NCI-H82 (cell line): ENCODE data around the gene GPRIN1.

ENCODE experiments used
- DNase-seq: peaks from one replicate; lab custom pipeline; 2025; lab: John Stamatoyannopoulos, UW

GPRIN1 gene

DNA sequence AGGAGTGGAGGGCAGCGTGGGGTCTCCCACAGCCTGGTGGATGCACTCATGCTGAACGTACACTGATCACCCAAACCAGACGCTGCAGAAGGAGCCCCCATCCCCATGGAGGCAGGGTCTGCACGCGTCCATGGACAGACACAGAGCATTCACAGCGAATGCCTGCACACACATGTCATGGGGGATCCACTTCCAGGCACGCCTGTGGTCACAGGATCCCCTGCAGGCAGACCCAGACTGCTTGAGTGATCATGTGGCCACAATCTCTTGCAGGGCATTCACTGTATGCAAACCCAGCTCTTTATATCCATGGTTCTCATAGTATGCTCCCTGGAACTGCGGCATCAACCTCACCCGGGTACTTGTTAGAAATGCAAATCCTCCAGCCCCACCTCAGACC, 15.0 kb upstream of the GPRIN1 start:
- DNase-seq: no peak

DNA sequence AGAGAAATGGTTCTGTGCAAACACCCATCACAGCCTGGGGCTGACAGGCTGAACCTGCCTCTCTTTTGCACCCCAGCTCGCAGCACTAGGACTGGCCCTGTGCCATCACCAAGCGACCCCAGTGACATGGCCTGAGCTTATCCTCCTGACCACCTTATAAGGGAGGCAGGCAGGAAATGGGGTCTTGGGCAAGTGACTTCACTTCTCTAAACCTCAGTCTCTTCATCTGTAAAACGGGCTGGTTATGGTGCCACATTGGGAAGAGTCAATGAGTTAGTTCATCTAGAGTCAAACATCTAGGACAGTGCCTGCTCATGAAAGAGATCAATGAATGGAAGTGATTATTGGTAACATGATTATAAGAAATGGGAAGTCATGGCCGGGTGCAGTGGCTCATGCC, 14.2 kb upstream of the GPRIN1 start:
- no peak for DNase-seq

DNA sequence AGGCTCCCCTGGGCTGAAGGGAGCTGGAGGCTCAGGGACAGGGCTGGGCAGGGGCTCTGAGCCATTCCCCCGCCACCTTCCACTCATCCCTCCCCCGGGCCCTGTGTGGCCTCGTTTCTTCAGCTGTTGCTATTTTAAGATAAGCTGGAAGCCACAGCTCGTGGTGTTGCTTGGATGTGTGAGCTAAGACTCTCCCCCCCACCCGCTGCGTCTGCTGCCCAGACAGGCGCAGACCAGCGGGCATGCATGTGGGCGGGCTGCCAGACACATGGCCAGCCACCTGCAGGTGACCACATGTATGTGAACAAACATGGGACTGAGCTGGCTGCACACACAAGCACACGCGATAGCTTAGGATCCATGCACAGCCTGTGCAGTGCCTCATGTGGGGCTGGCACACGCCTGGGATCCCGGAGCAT, 11.7 kb upstream of the GPRIN1 start:
- DNase-seq: peak; percentile 38

DNA sequence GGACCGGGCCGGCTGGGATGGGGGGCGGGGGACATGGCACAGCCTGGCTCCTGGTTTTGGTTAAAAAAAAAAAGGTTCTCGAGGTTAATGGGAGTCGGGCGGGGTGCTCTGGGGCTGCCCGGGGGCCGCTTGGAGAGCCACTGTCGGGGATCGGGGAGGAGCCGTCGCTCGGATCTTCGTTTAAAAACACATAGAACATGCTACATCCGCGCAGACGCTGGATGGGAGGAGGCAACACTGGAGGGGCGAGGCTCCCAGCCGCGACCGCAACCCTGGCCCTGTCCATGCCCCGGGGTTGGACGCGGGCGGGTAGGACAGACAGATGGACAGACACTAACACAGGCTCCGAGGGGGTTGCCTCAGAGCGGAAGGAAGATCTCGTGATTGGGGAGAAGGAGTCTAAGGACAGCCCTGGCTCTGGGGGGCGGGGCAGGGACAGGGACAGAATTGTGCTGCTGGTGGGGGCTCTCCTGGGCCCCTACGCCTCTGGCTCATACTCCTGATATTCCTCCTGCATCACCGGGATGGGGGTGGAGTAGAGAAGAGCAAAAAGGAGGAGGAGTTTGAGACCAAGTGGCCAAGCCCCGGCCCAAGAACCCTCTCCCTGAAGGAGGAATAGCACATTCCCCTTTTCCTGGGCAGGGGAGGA, 10.5 kb upstream of the GPRIN1 start:
- no peak for DNase-seq

DNA sequence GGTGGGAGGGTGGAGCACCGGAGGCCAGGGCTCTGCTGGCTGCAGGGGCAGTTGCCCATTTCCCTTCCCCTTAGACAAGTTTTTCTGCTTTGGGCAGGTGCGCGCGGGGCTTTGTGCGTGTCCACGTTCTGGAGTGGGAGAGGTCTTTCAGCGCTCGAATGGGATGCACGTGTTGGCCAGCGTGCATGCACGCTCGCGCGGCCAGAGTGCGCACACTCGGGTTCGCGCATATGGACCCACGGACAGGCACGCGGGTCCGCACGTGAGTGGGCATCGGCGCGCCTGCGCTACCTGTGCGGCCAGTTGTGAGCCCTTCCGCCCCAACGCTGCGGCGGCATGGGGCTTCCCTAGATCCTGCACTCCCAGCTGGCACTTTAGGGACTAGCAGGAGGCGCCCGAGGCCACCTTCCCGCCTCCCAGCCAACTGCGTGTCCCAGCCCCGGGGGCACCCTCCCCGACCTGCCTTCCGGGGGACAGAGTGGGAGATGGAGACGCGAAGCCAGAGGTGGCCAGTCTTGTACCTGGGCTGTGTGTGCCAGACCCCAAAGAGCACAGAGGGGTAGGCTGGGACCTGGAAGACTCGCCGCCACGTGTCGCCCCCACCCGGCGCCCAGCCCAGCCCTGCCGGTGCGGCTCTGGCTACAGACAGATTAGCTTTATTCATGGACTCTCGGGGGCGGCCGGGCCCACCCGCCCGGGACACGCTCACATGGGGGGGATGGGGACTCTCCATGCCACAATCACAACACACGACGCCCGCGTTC, 9.8 kb upstream of the GPRIN1 start:
- DNase-seq: no peak

DNA sequence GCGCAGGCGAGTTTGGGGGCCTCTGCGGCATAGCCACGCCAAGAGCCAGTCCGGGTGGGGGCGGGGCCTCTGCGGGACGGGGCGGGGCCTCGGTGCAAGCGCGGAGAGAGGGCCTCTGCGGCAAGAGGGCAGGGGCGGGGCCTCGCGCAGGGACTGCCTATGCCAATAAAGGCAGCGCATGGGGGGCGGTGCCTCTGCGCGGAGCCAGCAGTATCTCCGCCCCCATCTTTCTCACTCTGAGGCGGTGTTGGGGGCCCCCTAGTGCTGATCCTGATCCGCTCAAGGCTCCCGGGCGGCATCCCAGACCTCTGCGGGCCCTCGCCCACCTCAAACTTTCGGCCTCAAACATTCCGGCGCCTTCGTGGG, 9.2 kb upstream of the GPRIN1 start:
- DNase-seq: peak; percentile 89

DNA sequence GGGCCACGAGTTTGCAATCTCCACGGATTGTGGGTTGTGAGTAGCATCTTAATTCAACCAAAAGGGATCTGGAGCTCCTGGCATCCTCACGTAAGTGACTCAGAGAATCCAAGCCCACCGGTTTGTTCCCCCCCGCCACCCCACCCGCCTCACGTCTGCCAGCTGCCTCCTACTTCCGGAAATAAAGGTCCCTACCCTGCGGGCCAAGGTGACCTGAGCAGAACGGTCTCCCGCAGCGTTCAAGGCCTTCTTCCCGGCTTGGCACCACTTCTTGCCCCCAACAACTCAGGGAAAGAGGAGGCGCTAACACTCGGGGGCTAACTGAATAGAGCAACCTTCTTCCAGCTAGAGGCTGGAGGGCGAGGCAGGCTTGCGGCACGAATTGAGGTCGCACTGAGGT, 8.8 kb upstream of the GPRIN1 start:
- no peak for DNase-seq

DNA sequence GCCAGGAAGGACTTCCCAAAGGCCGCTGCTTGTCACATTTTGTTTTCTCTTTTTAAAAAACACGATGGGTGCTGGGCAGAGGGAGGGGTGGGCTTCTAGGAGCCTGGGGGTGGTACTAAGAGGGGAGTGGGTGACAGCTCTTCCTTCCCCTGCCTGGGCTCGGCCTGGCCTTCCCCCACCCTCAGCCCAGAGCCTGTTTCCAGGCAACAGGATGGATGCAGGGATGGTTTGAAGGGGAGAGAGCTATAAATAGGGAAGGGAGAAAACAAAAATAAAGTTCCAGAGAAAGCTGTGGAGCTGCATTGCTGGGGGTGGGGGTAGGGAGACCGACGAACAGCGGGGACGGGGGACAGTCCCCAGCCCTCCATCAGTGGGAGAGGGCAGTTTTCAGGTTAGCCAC, 6.6 kb upstream of the GPRIN1 start:
- no peak for DNase-seq

DNA sequence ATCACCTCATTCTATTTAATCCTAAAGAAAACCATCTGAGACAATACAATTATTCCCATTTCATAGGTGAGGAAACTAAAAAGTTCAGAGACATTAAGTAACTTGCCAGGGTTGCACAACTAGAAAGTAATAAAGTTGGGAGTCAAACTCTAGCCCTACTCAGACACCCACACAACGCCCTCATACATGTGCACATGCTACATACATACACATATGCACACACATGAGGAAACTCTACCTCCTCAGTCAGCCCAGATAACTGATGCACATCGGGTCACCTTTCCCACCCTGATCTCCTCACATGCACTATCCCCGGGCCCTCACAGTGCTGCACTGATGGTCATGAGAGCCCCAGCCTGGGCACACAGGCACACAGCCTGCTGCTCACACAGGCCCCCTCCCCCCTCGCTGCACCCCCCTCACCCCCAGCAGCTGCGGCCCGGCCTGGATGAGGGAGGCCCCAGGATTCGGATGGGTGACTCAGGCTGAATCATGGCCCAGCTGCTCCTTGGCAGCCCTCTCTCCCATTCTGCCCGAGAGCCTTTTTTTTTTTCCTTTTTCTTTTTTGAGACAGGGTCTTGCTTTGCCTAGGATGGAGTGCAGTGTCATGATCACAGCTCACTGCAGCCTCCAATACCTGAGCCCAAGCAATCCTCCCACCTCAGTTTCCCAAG, 5.0 kb upstream of the GPRIN1 start:
- DNase-seq: no peak

DNA sequence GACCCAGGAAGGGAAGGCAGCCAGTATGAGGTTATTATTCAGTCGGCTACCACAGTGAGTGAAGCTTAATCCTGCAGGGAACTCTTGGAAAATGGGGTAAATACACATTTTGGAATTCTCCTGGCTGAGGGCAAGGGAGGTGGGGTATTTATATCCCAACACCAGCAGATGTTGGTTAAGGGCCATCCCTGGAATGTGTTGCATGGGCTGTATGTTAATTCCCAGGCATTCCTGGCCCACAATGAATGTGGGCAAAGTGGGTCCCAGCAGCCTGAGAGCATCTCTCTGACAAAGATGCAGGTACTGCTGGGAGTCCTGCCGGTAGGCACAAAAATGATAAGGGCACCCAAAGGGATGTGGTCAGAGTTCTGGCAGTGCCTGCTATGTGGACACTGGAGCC, 2.9 kb upstream of the GPRIN1 start:
- DNase-seq: no peak

DNA sequence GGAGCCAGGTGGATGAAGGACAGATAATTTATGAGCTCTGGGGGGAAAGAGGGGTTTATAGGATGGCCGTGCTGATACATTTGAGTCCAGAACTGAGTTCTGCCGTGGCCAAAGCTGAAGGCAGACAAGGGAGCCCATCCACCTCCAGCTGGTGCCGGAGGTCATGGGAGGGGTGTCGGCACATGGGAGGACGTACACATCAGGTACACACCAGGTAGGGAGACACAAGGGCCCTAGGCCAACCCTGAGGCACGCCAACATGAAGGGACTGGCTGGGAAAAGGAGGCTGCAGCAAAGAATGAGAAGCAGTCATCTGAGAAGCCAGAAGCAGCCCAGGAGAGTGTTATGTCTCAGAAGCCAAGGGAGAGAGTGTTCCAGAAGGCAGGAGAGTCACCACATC, 2.1 kb upstream of the GPRIN1 start:
- no peak for DNase-seq

DNA sequence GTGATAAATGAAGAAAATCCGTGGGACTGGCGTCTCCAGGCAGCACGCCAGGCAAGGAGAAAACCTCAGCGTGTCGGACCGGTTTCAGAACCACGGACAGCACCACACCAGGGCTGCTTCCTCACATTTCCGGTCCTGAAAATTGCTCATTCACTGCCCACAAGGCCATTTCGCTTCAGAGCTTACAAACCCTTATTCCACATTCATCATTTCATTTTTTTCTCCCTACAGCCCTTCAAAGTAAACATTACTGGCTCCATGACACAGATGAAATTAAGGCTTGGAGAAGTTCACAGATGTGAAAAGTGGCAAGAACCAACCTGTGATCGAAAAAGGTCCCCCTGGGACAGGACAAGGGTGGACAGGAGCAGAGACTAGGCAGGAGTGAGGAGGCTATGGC, 1.5 kb upstream of the GPRIN1 start:
- DNase-seq: no peak

DNA sequence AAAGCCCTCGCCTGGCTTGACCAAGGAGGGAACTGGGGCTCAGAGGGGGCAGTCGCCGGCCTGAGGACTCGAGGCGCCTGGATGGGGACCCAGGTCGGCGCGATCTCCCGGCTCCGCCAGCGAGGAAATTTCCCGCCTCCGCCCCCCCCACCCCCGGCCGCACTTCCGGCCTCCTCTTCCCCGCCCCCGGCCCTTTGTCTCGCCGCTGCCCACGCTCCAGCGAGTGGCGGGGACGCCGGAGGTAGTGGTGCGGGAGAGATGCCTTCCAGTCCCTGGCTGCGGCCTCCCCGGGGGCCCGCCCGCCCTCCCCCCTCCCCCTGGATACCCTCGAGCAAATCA, 448 bp upstream of the GPRIN1 start:
- DNase-seq: peak; percentile 55

DNA sequence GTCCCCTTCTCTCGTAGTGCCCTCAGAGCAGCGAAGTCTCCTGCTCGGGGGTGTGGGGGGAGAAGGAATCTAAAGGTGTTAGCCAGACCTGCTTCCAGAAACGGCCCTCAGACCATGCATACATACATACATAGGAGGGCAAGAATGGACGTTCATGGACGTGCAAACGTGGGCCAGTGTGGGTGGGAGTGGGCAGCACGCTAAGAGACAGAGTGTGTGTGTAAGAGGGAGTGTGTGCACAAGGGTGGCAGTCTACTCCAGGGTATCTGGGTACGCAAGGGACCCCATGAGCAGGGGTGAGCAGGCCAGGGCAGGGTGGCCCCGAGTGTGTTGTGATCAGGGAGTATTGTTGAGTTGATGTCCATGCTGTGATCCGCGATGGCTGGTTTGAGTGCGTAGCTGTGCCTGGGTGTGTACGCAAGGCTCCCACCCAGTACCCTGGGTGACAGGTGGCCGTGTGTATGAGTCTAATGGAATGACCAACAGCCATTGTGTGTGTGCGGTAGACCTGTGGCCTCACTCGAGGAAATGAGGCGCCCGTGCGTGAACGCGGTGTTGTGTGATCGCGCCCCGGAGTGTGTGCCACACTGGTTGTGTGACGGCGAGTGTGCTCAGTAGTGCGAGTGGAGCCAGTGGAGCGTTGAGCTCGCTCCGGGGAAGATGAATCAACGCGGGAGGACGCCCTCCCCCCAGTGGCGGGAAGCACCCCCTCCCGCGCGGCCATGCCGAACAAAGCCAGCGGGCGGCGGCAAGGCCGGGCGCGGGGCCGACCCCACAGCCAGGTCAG, 826 bp downstream of the GPRIN1 start:
- DNase-seq: peak; percentile 47

DNA sequence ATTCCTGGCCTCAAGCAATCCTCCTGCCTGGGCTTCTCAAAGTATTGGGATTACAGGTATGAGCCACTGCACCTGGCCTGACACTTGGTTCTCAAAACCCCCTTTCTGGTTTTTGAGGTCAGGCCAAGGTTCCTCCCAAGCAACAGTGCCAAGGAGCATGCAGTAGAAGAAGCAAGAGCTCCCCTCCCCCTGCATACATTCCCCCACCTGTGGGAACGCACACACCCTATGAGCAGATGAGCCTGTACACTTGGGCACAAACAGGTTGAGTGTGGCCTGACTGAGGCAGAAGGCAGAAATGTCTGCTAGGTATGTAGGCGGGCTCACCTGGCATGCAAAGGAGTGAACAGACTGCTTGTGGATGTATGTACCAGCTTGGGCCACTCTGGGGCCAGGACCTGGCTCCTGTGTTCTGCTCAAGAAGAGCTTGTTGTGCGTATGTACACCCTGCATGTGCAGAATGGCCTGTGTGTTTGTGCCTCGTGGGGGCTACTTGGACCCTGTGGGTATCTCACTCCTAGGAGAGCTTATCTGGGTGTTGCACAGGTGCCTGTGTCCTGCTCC, 1.7 kb downstream of the GPRIN1 start:
- no peak for DNase-seq

DNA sequence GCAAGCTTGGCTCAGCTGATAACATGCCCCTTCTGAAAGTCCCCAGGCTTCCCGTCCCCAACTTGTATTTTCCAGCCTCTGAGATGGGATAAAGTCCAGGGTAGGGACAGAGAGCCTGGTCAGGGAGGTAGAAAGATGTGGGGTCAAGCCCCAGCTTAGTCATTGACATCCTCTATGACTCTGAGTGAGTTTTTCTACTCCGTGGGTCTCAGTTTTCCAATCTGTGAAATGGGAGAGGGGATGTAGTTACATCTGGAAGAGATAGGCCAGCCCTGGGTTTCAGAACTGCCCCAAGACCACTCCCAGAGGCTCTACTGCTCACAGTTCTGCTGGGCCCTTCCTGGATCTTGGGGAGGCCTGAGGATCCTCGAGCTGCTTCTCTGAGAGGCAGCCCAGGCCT, 3.1 kb downstream of the GPRIN1 start:
- no peak for DNase-seq

DNA sequence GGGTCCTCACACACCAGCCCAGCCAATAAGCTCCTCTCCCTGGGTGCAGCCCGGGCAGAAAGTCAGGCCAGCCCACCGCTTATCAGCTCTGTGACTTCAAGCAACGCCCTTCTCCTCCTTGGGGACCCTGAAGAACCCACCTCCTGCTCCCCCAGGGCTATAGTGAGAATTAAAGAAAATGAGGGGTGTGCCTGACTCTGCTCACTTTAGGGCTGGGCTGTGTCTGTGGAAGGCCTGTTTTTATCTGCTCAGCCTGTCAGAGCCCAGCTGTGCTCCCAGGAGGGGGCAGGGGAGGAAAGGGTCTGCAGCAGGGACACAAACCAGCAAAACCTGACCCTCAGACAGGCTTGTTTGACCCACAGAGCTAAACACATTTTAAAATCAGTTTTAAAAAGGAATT, 3.9 kb downstream of the GPRIN1 start:
- DNase-seq: no peak

DNA sequence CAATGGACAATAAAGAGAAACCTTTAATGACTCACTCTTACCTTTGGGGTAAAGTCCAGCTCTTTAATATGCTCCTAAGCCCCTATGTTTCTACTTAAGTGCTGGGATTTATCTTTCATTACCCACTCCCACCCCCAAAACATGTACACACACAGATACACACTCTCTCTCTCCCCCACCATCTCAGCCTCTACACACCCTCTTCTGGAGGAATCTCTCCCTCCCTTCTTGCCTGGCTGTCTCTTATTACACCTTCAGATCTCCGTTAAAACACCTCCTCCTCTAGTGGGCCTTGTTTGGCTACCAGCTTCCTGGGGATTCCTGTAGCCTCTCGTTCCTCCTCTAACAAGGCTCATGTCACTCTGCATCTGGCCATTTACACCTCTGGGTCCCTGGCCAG, 6.9 kb downstream of the GPRIN1 start:
- peak; percentile 52 for DNase-seq

DNA sequence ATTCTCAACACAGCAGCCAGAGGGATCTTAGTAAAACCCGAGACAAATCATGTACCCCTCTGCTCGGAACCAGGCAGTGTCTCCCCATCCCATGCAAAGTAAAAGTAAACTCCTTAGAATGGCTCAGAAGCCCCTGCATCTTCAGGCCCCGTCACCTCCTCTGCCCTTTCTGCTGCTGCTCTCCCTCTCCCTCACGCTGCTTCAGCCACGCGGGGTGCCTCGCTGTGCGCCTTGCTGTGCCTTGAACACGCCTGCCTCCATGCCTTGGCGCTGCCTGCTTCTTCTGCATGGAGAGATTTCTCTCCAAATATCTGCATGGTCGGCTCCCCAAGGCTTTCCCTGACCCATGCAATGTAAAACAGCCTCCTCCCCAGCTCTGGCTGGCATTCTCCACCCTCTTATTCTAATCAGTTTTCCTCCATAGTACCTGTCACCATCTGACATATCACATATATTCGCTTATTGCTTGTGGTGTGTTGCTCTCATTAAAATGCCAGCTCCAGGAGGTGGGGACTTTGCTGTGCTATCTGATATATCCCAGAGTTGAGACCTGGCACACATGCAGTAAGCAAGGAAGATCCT, 8.0 kb downstream of the GPRIN1 start:
- peak; percentile 61 for DNase-seq

DNA sequence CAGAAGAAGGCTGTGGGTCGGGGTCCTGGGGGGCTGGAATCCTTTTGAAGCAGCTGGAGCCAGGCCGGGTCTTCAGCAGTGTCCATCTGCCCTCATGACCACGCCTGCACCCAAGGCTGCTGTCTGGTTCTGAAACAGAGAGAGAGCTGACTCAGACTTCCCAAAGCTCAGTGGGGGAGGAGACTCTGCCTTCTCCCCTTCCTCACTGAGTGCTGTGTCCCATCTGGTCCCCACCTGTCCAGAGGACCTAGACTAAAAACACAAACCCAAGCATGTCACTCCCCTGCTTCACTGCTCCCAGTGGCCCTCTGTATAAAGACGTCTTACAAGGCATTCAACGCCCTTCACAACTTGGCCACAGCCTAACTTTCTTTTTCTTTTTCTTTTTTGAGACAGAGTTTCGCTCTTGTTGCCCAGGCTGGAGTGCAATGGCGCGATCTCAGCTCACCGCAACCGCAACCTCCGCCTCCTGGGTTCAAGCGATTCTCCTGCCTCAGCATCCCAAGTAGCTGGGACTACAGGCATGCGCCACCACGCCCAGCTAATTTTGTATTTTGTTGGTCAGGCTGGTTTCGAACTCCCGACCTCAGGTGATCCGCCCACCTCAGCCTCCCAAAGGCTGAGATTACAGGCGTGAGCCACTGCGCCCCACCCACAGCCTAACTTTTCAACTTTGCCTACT, 10.1 kb downstream of the GPRIN1 start:
- peak; percentile 48 for DNase-seq
